T follicular helper cell (primary cell): ENCODE results near the gene CDH4.
"Not testable (repeated sequence)": the region's sequence is repeated elsewhere in the genome, so short reads cannot be mapped to it uniquely, and the experiment has no call there.

Source experiments
- DNase-seq: peaks from one replicate; pipeline ENCODE4 v3.0.0-alpha.2; 2020; ENCODE audit warnings: low read depth

The CDH4 gene

DNA sequence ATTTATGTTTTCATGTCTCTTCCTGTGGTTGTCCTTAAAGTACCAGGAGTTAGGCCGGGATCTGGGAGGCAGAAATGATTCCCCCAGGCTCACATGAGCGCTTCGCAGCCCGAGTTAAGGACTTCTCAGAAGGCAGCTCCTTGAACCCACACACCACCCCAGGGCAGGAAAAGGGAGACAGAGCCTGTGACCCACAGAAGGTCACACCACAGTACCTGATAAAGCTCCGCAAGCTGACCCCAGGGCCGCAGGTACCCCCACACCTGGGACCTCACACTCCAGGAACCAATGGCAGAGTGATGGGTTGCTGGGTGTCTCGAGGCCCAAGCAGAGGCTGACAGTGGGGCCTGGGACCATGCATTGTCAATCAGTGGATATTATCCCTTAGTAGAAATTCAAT is 207.6 kb downstream of the CDH4 start:
- no peak for DNase-seq

- no peak for DNase-seq
These were observed 208.4 kb downstream of the CDH4 start for GRCh38 chr20:61460261-61461052.

DNA sequence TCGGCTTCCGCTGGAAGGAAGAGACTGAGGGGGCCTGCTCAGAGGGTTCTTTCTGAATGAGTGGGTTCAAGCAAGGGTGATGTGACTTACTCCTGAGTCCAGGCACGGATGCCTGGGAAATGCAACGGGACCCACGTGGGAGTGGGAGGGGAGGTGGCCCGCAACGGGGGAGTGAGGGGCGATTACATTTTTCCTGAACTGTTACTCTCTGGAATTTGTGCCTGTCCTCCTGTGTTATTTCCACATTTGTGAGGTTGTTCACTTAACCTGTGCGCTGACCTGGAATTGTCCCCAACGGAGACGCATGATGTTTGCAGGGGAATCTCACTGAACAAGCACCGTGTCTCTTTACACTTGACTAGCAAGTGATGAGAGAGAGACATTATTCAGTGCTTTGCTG is 209.4 kb downstream of the CDH4 start:
- no peak for DNase-seq

DNA sequence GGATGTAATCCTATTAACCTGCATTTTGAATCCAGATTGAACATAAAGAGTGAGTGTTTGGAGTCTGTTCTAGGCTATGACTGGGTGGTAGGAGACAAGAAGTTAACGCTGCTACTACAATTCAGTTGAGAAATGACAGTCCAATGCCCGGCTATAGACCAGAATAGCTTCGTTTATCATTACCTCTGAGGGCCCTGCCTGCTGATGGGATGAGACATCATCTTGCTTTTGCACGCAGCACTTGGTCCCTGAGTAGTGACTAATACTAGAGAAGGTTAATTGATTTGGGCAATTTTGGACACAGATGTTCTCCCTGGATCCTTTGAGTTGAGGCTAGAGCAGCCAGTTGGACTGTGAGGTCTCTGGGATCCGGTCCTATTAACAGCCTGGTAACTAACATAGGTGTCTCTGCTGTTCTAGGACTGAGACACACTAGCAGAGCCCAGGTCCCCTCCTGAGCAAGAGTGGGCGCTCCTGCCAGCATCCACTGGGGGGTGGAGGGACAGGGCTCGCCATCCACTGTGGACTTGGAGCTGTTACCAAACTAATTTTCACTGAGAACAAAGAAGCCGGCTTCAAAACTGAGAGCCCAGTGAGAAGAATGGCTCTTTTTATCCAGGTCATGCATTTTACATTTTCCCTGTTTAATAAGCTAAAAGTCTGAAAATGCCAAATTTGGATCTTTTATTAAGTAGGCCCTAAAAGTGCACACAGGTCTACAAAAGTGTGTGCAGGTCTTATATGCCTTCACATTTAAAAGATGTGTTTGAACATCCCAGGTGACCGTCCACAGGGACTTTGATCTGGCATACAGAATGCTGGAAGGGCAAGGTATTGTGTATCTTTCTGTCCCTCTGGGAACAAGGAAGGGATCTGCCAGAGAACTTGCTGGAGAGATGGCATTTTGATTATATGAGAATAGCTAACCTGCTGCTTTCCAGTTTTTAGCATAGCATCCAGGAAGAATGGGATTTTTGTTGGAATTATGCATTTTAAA is 212.5 kb downstream of the CDH4 start:
- no peak for DNase-seq

DNA sequence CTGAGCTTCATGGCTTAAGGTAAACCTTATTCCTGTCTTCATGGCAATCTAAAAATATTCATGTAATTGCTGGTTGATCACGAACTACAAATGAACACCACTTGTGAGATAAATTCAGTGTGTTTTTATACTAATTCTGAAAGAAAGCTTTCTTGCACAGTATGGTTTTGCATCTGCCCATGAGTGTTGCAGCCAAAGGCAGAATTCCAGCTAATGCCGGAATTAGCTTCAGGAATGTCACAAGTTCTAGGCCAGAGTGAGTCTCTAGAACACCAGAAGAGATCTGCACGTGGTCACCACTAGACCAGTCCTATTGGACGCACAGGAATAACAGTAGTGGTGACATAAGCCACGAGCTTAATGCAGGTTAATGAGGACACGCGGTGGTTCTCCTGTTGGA is 223.7 kb downstream of the CDH4 start:
- no peak for DNase-seq

- DNase-seq: no peak
These were observed 224.9 kb downstream of the CDH4 start for GRCh38 chr20:61476956-61477355.

DNA sequence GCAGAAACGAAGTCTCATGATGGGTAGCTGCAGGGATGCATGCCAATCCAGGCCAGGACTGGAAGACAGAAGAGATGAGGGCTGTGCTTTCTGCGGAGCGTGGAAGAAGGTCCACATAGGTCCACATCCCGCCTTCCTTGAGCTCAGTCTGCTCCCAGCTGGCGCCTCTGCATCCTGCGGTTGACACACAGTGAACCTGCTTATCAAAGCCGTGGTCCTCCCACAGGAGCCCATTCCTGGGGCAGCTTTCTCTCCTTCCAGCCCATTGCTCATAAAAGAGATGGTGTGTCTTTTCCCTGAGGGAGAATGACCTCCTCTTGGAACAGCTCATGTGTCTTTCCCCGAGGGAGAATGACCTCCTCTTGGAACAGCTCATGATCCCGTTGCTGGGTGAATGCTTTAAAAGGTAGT is 225.4 kb downstream of the CDH4 start:
- no peak for DNase-seq

GRCh38 chr20:61478094-61478493 is 226.0 kb downstream of the CDH4 start:
- no peak for DNase-seq

GRCh38 chr20:61478611-61479305 is 226.7 kb downstream of the CDH4 start:
- no peak for DNase-seq

DNA sequence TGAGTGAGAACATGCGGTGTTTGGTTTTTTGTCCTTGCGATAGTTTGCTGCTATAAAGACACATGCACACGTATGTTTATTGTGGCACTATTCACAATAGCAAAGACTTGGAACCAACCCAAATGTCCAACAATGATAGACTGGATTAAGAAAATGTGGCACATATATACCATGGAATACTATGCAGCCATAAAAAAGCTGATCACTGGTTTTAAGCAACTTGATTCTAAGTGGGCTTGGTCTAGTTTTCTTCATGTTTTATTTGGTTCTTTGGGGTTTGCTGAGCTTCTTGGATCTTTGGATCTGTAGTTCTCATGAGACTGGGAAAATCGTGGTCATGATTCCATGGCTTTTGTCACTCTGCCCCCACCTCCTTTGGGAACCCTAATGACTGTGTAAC is 227.4 kb downstream of the CDH4 start:
- DNase-seq: not testable (repeated sequence)

DNA sequence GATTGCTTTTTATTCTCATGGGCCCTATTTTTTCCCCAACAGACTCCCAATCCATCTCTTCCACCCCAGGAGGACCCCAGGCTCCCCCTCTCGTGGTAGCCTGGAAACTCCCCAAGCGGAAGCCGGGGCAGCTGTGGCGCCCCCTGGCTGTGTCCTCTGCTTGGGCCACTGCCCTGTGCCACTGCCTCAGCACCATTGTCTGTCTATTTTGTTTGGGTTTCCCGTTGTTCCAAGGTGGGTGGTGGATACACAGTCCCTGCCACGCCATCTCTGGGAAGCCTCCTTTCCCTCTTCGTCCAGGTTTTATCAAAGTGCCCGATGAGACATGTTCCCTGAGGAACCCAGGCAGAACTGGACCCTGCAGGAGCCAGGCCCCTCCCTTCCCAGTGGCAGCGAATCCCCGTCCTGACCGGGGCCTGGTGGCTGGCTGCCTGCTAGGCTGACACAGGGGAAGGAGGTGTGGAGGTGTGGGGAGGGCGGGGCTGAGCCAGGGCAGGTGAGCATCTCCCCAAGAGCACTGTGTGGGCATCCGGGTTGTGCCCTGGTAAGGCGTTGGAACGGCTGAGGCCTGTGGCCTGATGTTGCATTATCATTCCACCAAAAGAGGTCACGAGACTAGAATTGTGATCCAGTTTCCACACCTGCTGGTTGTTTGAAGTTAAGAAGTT is 228.2 kb downstream of the CDH4 start:
- DNase-seq: no peak

DNA sequence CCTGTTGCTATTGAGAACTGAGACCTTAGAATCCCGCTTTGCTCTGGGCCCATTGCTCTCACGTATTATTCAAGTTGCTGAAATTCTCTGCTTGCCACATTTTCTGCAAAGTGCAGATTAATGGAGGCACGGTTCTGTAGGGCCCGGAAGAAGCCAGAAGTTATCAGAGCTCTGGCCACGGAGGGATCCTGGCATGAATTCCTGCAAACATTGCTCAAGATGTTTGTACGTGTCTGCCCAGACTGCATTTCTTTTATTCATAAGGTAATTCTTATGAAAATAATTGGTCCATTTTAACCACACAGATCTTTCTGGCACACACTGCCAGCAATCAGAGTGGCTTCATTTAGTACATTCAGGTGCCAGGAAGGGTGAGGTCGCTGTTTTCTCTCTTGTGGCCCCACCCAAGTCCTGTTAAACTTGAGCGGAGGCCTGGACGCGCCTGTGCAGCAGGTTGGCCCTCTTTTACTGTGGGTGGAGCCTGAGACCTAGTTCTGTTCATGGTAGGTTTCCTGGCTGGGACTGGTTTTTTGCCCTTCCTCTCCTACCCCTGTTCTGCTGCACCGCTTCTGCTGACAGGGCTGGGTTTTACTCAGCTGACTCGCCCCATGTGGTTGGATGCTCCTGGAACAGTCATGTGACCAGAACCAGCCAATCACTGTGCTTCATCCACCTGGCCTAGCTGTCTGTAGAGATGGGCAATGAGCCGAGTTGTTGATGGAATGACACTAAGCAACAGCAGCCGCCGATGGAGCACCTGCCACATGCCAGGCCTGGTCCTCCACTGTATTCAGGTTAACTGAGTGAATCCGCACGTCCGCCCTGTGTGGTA is 230.2 kb downstream of the CDH4 start:
- no peak for DNase-seq

DNA sequence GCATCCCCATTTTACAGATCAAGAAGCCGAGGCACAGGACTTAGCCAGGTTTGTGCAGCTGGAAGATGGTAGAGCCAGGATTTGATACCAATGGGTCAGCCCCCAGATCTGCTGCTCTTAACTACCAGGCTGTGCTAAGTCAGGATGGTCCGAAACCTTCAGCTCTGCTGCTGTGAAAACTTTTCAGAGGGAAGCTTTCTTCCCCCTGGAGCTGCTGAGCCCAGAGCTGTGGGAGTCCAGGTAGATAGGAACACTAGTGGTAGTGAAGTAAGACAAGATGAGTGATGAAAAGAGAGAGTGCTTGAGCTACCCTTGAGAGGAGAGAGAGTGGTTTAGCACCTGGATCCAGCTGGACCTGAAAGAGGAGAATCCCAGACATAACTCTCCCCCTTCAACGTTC is 230.8 kb downstream of the CDH4 start:
- DNase-seq: no peak

- DNase-seq: no peak
These were observed 231.4 kb downstream of the CDH4 start for GRCh38 chr20:61483336-61484067.

DNA sequence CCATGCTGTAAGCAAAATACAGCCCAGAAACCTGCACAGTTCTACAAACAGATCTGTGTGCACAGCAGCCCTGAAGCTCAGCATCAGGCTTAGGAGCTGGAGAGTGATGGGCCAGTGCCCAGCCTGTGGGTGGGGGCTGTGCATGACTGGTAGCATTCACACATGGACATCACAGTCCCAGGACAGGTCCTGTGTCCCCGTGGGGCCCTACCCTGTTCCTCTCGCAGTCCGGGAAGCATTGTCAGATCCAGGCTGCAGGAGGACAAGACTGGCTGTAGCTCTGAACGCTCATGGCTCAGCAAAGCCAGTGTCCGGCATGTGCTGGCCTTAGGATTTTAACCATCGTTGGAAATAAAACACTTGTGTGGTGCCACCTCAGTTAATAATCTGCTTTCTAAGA is 234.1 kb downstream of the CDH4 start:
- no peak for DNase-seq

DNA sequence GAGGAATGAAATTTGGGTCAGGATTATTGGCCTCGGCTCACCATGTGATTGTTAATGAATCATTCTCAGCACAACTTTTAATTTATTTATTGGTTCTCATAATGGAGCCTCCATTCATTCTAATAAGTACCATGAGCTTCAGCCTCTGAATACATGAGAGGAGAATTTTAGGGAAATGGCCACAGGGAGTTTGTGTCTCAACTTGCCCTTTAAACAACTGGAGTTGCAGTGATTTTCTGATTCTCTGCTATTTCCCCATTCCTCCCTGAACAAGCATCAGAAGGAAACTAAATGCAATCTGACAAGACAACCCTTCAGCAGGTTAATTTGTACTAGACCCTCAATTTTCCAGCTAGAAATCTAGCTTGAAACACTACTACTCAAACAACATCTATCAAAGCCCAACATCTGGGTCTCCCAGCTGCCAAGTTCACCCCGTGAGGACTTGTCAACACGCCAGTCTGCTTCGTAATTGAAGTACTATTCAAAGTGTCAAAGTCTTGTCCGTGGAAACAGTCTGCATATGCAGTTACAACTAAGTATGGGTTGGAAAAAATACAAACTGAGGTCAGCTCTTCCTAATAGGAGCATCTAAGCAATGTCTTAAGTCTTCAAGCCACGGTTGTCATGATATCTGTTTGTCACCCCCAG is 235.4 kb downstream of the CDH4 start:
- DNase-seq: no peak

DNA sequence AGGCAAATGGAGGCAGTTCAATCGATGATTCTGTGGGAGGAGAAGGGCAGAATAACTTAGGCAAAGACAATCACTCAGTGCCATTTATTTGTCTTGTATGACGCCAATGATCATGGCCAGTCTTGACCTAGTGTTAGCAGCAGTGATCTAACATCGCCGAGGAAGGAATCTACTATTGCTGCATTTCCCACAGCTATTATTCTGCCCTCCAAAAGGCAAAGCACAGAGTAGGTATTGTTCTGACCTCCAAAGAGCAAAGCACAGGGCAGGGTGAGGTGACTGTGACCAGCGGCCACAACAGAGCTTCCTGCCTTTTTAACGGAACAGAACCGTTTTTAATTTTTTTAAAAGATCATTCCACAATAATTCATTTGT is 235.9 kb downstream of the CDH4 start:
- DNase-seq: no peak

DNA sequence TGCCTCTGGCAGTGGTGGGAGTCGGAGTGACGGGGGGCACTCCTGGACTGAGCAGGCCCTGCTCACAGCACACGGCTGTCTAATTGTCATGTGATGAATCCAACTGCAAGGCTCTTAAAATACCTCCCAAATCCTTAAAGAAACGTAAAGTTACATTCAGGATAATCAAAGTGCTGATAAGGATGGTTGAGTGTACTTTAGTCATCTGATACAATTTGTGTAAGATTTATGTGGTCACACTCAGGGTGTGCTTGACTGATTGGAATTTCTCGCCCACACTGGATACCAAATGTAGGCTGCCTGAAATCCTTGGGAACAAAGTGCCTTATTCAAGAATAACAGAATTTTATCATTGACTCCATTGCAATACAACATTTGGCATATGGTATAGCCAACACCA is 238.7 kb downstream of the CDH4 start:
- no peak for DNase-seq

DNA sequence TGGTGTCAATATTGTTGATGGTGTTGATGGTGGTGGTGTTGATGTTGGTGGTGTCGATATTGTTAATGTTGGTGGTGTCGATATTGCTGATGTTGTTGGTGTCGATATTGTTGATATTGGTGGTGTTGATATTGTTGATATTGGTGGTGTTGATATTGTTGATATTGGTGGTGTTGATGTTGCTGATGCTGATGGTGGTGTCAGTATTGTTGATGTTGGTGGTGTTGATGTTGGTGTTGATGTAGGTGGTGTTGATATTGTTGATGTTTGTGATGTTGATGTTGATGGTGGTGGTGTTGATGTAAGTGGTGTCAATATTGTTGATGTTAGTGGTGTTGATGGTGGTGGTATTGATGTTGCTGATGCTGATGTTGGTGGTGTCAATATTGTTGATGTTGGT is 240.0 kb downstream of the CDH4 start:
- no peak for DNase-seq

- no peak for DNase-seq
These were observed 241.8 kb downstream of the CDH4 start for GRCh38 chr20:61493798-61494305.
